Nasal cavity respiratory epithelium epithelial cell of viscerocranial mucosa (primary cell): ENCODE data around the gene TUBB4A. TPM values are rescaled to one million over a fixed set of nuclear protein-coding genes. Genes with fewer than 3 reads are reported as not detected.

Experiments
- total RNA-seq: library from RNA; depleted of rRNA; stranded (reverse); fragments of >200 nt; gene quantifications from 2 replicates; pipeline ENCODE4 v1.2.3, GENCODE V29; 2014

The TUBB4A gene
- total RNA-seq, result not detected in 2 replicates

GRCh38 chr19:6501740-6502648 is at the start of gene TUBB4A:
TSS of gene TUBB4A (minus strand) at chr19:6502309. CDS start at chr19:6502212, 97 bp downstream.

DNA sequence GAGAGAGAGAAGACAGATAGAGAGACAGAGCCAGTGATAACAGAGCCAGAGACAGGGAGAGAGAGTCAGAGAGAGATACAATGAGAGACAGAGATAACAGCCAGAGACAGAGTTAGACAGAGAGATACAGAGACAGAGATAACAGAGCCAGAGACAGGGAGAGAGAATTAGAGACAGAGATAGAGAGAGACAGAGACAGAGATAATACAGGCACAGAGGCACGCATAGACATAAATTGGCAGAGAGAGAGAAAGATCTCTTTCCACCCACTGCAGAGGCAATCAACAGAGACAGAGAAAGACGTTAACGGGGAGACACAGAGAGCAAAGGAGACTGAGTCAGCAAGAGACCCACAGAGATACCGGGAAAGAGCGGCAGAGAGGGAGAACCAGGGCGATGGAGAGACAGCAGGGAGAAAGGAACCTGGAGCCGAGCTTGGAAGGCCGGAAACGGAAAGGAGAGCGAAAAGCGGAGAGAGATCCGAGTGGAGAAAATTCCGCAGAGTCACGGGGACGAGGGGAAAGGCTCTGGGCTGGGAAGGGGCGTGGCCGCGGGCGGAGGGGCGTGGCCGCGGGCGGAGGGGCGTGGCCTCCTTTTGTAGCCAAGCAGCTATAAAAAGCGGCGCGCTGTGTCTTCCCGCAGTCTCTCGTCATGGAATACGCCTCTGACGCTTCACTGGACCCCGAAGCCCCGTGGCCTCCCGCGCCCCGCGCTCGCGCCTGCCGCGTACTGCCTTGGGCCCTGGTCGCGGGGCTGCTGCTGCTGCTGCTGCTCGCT is 28.5 kb upstream of the TUBB4A start, which contains the start of gene TNFSF9:
TSS of gene TNFSF9 (plus strand) at position 641 of the 777 bp plus-strand sequence. CDS start at position 652, 11 bp downstream.

DNA sequence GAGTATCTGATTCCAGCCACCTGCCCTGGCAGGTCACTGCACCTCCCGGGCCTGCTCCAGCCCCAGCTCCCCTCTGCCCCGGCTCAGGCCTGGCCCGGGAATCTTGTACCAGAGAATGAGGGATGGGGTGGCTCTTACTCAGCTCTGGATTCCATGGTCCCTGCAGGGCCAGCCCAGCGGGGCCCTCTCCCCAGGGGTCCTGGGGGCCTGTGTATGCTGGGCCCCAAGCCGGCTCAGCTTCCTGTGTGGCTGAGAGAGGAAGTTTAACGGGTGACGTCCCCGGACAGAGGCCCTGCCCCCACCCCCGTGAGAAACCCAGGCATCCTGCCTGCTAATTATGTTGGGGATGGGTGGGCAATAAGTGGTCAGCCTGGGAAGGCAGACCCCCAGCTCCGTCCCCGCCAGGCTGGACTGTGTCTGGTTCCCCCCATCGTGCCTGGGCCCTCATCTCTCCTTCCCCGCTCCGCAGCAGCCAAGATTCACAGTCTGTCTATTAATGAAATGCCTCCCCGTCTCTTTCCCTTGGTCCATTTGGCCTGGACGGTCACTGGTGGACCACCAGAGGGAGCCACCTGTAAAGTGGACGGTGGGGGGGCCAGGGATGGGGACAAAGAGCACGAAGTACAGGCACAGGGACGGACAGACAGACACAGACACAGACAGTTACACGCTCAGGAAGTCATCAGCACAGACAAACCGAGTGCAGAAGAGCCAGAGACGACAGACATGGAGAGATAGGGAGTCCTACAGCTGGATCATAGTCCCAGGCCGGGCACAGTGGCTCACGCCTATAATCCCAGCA is 20.4 kb downstream of the TUBB4A start, which contains the start of gene DENND1C:
TSS of gene DENND1C (minus strand) at position 247 of the 802 bp plus-strand sequence. CDS start at position 155, 92 bp downstream.

GRCh38 chr19:6464070-6464873 is 37.8 kb downstream of the TUBB4A start, which contains the start of gene CRB3:
TSS of gene CRB3 (plus strand) at chr19:6464271. CDS start at chr19:6464702, 431 bp downstream.

DNA sequence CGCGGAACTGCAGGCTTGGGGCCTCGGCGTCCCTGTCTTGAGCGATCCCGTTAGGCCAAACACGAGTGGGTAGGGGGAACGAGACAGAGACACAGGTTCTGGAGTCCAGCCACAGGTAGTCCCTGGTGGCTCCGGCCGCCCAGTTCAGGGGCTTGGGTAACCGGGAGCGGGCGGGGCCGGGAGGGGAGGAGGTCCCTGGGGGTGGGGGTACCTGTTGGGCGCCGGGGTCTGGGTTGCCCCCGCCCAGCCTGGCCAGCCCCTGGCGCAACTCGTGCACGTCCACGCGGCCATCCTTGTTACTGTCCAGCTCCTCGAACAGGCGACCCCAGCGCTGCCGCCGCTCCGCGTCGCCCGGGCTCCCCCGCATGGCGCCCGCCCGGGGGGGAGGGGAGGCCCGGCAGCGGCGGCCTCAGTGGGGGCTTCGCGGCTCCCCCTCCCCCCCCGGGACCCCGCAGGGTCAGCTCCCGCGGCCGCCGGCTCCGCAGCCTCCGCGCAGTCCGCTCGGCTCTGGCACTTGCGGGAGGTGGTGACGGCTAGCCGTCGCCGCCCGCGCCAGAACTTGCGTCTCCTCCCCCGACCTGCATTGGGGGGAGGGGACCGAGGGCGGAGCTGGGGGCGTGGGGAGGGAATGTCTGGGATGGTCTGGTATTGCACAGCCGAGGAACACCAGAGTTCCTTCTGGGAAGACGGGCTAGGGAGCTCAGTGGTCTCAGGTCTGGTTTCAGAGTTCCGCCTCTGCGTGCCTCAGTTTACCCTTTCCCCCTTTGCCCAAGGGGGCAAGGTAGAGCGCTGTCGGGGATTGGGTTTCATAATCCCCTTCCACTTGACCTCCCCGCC is 42.6 kb downstream of the TUBB4A start, which contains the start of gene SLC25A23:
TSS of gene SLC25A23 (minus strand) at position 531 of the 837 bp plus-strand sequence. CDS start at position 367, 164 bp downstream.

Other genes with a start within 250 kb of the TUBB4A start
- gene MLLT1, start 222.3 kb downstream of the TUBB4A start, total RNA-seq, result 3.8 and 8.4 TPM in 2 replicates
- not detected in 2 replicates for gene ACER1, start 168.7 kb downstream of the TUBB4A start, total RNA-seq
- gene CLPP, start 140.8 kb downstream of the TUBB4A start, total RNA-seq, result 32.2 and 39.6 TPM in 2 replicates
- 11.7 and 35.5 TPM in 2 replicates for gene ALKBH7, start 129.5 kb downstream of the TUBB4A start, total RNA-seq
- gene PSPN, start 126.4 kb downstream of the TUBB4A start, total RNA-seq, result 0.34 and 2.4 TPM in 2 replicates
- gene GTF2F1, start 109.1 kb downstream of the TUBB4A start, total RNA-seq, result 43.4 and 57.8 TPM in 2 replicates
- 103 and 255 TPM in 2 replicates for gene KHSRP, start 77.5 kb downstream of the TUBB4A start, total RNA-seq
- 0.21 TPM in 1 of 2 replicates, not detected in the other for gene SLC25A41, start 68.5 kb downstream of the TUBB4A start, total RNA-seq
- 22.2 and 57.9 TPM in 2 replicates for gene SLC25A23, start 42.5 kb downstream of the TUBB4A start, total RNA-seq
- 34.7 and 79.3 TPM in 2 replicates for gene CRB3, start 38.0 kb downstream of the TUBB4A start, total RNA-seq
- gene DENND1C, start 20.5 kb downstream of the TUBB4A start, total RNA-seq, result under 0.01 and 0.07 TPM in 2 replicates
- 1.8 and 4.1 TPM in 2 replicates for gene TNFSF9, start 28.7 kb upstream of the TUBB4A start, total RNA-seq
- gene CD70, start 88.8 kb upstream of the TUBB4A start, total RNA-seq, result not detected in 2 replicates
- 0.07 TPM in 1 of 2 replicates, not detected in the other for gene TNFSF14, start 167.9 kb upstream of the TUBB4A start, total RNA-seq
- 8.5 and 260 TPM in 2 replicates for gene C3, start 218.3 kb upstream of the TUBB4A start, total RNA-seq
- gene GPR108, start 235.3 kb upstream of the TUBB4A start, total RNA-seq, result 84.1 and 87.7 TPM in 2 replicates
- 56.7 and 66.8 TPM in 2 replicates for gene TRIP10, start 237.4 kb upstream of the TUBB4A start, total RNA-seq